Gastroesophageal sphincter (tissue), 4 donors: ENCODE results near the gene TMPRSS11A. TPM values are rescaled to one million over a fixed set of nuclear protein-coding genes. Genes with fewer than 3 reads are reported as not detected.

Experiments used
- ATAC-seq: fragments of 150-250 bp; one replicate; pipeline ENCODE4 v1.9.1; 2016; ENCODE audit warnings: mild to moderate bottlenecking, moderate library complexity
- H3K27ac ChIP-seq, 4 donors: fragments of 200-600 bp; sonication (generic) in 3 of 4; 1 replicate in 3 of 4; 2 replicates in 1 of 4; pipeline ENCODE4 v1.5.1; 2016 to 2019
- H3K27me3 ChIP-seq: fragments of 200-600 bp; sonication (generic); one replicate; pipeline ENCODE4 v1.5.1; 2019
- H3K36me3 ChIP-seq, 2 donors: fragments of 200-600 bp; sonication (generic); one replicate each; pipeline ENCODE4 v1.5.1; 2019; ENCODE audit warnings: control low read depth in 1 of 2
- H3K4me1 ChIP-seq, 3 donors: fragments of 200-600 bp; sonication (generic); 1 replicate in 2 of 3; 2 replicates in 1 of 3; pipeline ENCODE4 v1.5.1; 2016 to 2019; ENCODE audit warnings: control low read depth in 2 of 3
- H3K4me3 ChIP-seq, 2 donors: fragments of 200-600 bp; sonication (generic); one replicate each; pipeline ENCODE4 v1.5.1; 2019; ENCODE audit warnings: mild to moderate bottlenecking in 1 of 2, moderate library complexity in 1 of 2
- H3K9me3 ChIP-seq, 3 donors: fragments of 200-600 bp; sonication (generic); one replicate each; pipeline ENCODE4 v1.5.1; 2017 to 2019; ENCODE audit warnings: control low read depth in 2 of 3
- EP300 ChIP-seq: sonication (generic); formaldehyde crosslinking; IDR thresholded peaks from one replicate; pipeline ENCODE4 v1.6.1; 2017; ENCODE audit warnings: antibody characterized with exemption, mild to moderate bottlenecking
- POLR2A ChIP-seq, 2 donors: fragments of 450-650 bp; IDR thresholded peaks; one replicate each; pipeline ENCODE4 v1.6.1; 2017; ENCODE audit warnings: antibody characterized with exemption in 2 of 2, mild to moderate bottlenecking in 2 of 2, moderate library complexity in 1 of 2
- POLR2AphosphoS5 ChIP-seq: sonication (generic); formaldehyde crosslinking; IDR thresholded peaks from one replicate; pipeline ENCODE4 v1.6.1; 2017; ENCODE audit warnings: antibody characterized with exemption
- WGBS, 2 donors: methylation state at CpG; one replicate each; pipeline ENCODE4 v1.1.5; 2018; ENCODE audit warnings: low coverage in 1 of 2; 5-methylcytosine and 5-hydroxymethylcytosine counted together
- total RNA-seq, 4 donors: library from RNA; depleted of rRNA; stranded (reverse); fragments of >200 nt; gene quantifications; one replicate each; pipeline ENCODE4 v1.1.0, GENCODE V29; 2016
- TF ChIP-seq, protein P1 (sequence below), 4 experiments: fragments of 200-600 bp in 2 of 4; fragments of 450-650 bp in 2 of 4; sonication (generic) in 1 of 4; IDR thresholded peaks; one replicate each; pipeline ENCODE4 v1.5.1; 2017 to 2019; ENCODE audit warnings: antibody characterized with exemption in 4 of 4, mild to moderate bottlenecking in 2 of 4, moderate library complexity in 2 of 4

Gene TMPRSS11A
- total RNA-seq, 4 donors from 2014 or later = 0.13 to 8.5 (median 0.78) TPM; not detected in 1

DNA sequence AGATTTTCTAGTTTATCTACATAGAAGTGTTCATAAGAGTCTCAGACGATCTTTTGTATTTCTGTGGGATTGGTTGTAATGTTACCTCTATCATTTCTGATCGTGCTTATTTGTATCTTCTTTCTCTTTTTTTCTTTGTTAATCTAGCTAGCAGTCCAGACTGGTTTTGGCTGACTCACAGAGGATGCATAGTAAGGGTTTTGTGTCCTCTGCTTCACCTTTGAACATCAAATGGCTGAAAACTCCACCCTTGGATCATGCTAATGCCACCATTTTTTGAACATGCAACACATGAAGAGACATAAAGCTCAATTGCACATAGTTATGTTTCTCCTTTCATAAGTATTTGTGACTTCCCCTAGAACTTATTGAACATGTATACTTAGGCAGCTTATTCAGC is 22.8 kb downstream of the TMPRSS11A start:
- no peaks in the 10 kb centered on the region for H3K27me3 ChIP-seq
- peaks cover 0 to 8% (median 0%) of the 10 kb centered on the region in 3 donors for H3K9me3 ChIP-seq
- H3K27ac ChIP-seq = no peak overlapping the region
- no peaks in the 10 kb centered on the region for H3K36me3 ChIP-seq
- no peaks in the 10 kb centered on the region for H3K4me1 ChIP-seq
- WGBS, 2 donors = 92% methylated on average over 2 of the region's 2 CpGs
- no peak for ATAC-seq
- TF ChIP-seq POLR2AphosphoS5 = no peak
- TF ChIP-seq POLR2A (IDR thresholded peaks at IDR 0.05) = no peak
- no peak for TF ChIP-seq EP300
- TF ChIP-seq, protein P1, sequence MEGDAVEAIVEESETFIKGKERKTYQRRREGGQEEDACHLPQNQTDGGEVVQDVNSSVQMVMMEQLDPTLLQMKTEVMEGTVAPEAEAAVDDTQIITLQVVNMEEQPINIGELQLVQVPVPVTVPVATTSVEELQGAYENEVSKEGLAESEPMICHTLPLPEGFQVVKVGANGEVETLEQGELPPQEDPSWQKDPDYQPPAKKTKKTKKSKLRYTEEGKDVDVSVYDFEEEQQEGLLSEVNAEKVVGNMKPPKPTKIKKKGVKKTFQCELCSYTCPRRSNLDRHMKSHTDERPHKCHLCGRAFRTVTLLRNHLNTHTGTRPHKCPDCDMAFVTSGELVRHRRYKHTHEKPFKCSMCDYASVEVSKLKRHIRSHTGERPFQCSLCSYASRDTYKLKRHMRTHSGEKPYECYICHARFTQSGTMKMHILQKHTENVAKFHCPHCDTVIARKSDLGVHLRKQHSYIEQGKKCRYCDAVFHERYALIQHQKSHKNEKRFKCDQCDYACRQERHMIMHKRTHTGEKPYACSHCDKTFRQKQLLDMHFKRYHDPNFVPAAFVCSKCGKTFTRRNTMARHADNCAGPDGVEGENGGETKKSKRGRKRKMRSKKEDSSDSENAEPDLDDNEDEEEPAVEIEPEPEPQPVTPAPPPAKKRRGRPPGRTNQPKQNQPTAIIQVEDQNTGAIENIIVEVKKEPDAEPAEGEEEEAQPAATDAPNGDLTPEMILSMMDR (IDR thresholded peaks at IDR 0.05) = no peak
- no peak overlapping the region for H3K4me3 ChIP-seq

DNA sequence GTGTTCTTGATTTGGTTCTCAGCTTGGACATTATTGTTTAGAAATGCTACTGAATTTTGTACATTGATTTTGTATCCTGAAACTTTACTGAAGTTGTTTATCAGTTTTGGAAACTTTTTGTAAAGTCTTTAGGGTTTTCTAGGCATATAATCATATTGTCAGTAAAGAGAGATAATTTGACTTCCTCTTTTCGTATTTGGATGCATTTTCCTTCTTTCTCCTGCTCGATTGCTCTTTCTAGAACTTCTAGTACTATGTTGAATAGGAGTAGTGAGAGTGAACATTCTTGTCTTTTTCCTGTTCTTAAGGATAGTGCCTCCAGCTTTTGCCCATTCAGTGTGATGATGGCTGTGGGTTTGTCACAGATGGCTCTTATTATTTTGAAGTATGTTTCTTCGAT is 24.1 kb downstream of the TMPRSS11A start:
- peaks cover 0 to 8% (median 0%) of the 10 kb centered on the region in 3 donors for H3K9me3 ChIP-seq
- H3K36me3 ChIP-seq = no peaks in the 10 kb centered on the region
- no peak overlapping the region for H3K4me3 ChIP-seq
- H3K27me3 ChIP-seq = no peaks in the 10 kb centered on the region
- H3K4me1 ChIP-seq = no peaks in the 10 kb centered on the region
- ATAC-seq = no peak
- 69 to 93% methylated on average over 2 to 3 of the region's 3 CpGs for WGBS, 2 donors
- H3K27ac ChIP-seq = no peak overlapping the region
- TF ChIP-seq, protein P1 (IDR thresholded peaks at IDR 0.05) = no peak
- no peak for TF ChIP-seq POLR2AphosphoS5
- no peak for TF ChIP-seq POLR2A (IDR thresholded peaks at IDR 0.05)
- TF ChIP-seq EP300 = no peak

DNA sequence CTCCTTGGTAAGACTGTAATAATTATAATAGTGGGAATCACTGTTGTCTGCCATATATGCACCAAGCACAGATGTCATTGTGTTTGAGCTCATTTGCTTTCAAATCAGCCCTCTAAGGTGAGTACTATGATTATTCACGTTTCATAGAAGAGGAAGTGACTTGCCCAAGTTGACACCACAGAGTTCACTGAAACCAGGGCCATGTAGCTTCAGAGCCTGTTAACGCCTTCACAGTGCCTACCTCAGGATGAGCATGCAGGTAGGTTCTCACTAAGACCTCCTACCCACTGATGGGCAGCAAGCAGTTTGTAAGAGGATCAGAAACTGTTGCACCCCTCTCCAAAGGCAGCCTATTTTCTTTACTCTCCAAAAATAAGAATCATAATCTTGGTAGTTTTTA is 27.4 kb downstream of the TMPRSS11A start:
- Histone ChIP-seq H3K4me3 (no peak overlapping the region), H3K36me3 (no peaks in the 10 kb centered on the region), H3K4me1 (no peaks in the 10 kb centered on the region), H3K27me3 (no peaks in the 10 kb centered on the region), H3K27ac (no peak overlapping the region), H3K9me3 (peaks cover 0 to 8% (median 0%) of the 10 kb centered on the region in 3 donors)
- WGBS, 2 donors = 0 to 75% methylated on average over 1 to 2 of the region's 2 CpGs
- no peak for ATAC-seq
- TF ChIP-seq, protein P1 (IDR thresholded peaks at IDR 0.05) = no peak
- TF ChIP-seq POLR2AphosphoS5 (no peak), POLR2A (IDR thresholded peaks at IDR 0.05) (no peak), EP300 (no peak)

DNA sequence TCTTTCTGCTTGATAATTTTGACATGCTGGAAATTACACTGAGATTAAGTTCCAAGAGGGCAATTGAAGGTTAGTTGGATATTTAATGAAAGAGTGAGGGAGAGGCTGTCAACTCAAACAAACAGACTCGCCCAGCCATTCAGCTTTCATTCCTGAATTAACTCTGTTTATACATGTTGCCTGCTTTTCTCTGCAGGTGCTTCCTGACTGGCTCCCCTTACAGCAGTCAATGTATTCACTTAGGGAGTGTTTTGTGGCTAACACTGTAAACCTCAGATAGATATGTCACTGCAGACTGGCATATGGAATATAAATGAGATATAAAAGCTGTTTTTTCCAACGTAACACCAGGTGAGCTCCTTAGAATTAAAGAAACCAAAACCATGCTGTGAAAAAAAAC is 28.7 kb downstream of the TMPRSS11A start:
- WGBS, 2 donors = 27 to 33% methylated on average over 1 to 2 of the region's 2 CpGs
- Histone ChIP-seq H3K4me1 (no peaks in the 10 kb centered on the region), H3K9me3 (peaks cover 0 to 8% (median 0%) of the 10 kb centered on the region in 3 donors), H3K36me3 (no peaks in the 10 kb centered on the region), H3K27me3 (no peaks in the 10 kb centered on the region), H3K4me3 (no peak overlapping the region), H3K27ac (no peak overlapping the region)
- no peak for ATAC-seq
- TF ChIP-seq EP300 (no peak), POLR2AphosphoS5 (no peak), POLR2A (IDR thresholded peaks at IDR 0.05) (no peak)
- TF ChIP-seq, protein P1 (IDR thresholded peaks at IDR 0.05) = no peak

DNA sequence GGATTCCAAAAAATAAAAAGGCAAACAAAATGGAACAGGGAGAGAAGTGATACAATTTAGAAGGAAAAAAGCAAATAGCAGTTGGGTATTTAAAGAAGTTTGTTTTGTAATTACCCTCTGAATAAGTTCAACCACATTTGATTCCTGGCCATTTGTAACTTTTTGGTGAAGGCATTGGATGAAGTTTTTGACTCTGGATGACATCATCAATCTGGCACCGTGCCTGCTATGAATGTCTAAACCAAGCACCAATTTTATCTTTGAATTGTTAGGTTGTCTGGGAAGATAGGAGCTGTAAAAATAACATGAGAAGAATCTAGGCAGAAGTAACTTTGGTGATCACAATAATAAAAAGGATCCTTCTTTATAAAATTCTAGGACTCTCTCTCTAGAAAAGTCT is 29.5 kb downstream of the TMPRSS11A start:
- no peaks in the 10 kb centered on the region for H3K36me3 ChIP-seq
- no peak overlapping the region for H3K27ac ChIP-seq
- no peak overlapping the region for H3K4me3 ChIP-seq
- H3K27me3 ChIP-seq = no peaks in the 10 kb centered on the region
- WGBS, 2 donors = 33 to 38% methylated on average over 1 of the region's 1 CpG
- TF ChIP-seq, protein P1 (IDR thresholded peaks at IDR 0.05) = no peak
- TF ChIP-seq POLR2AphosphoS5 (no peak), POLR2A (IDR thresholded peaks at IDR 0.05) (no peak), EP300 (no peak)
- H3K4me1 ChIP-seq = no peaks in the 10 kb centered on the region
- H3K9me3 ChIP-seq = peaks cover 0 to 7% (median 0%) of the 10 kb centered on the region in 3 donors
- ATAC-seq = no peak
